Activated CD4-positive, alpha-beta T cell treated with anti-CD3 and anti-CD28 coated beads, Interleukin-10, Interleukin-2, amounts not matched to agents 100 ng/mL and 50 ng/mL, durations not matched to agents 16 hours and 8 hours (primary cell): Measurements from ENCODE around the gene HOXA9.
A peak's percentile ranks its signal among the peaks of the same experiment; 100 is the strongest.

Experiments used
- DNase-seq: peaks from one replicate; pipeline ENCODE4 v3.0.0-alpha.2; 2020

Gene HOXA9

GRCh38 chr7:27165089-27165995 is at the start of gene HOXA9:
TSS of gene HOXA9 (minus strand) at chr7:27165537. CDS start at chr7:27165457, 80 bp downstream.
- DNase-seq: no peak

GRCh38 chr7:27214239-27214950 is 49.1 kb upstream of the HOXA9 start:
- DNase-seq: no peak

GRCh38 chr7:27213433-27214238 is 48.3 kb upstream of the HOXA9 start:
- DNase-seq: no peak

GRCh38 chr7:27212497-27213432 is 47.4 kb upstream of the HOXA9 start:
- DNase-seq: no peak

GRCh38 chr7:27211764-27212204 is 46.4 kb upstream of the HOXA9 start:
- no peak for DNase-seq

- no peak for DNase-seq
Measured at GRCh38 chr7:27211084-27211446, 45.7 kb upstream of the HOXA9 start.

GRCh38 chr7:27210441-27211083 is 45.2 kb upstream of the HOXA9 start:
- peak; percentile 48 for DNase-seq

GRCh38 chr7:27209933-27210440 is 44.6 kb upstream of the HOXA9 start:
- no peak for DNase-seq

- DNase-seq: no peak
Measured at GRCh38 chr7:27208998-27209397, 43.7 kb upstream of the HOXA9 start.

GRCh38 chr7:27207348-27207985 is 42.1 kb upstream of the HOXA9 start:
- DNase-seq: no peak

- DNase-seq: no peak
Measured at GRCh38 chr7:27205325-27206280, 40.3 kb upstream of the HOXA9 start.

- no peak for DNase-seq
Measured at GRCh38 chr7:27204851-27205322, 39.5 kb upstream of the HOXA9 start.

GRCh38 chr7:27203964-27204594 is 38.7 kb upstream of the HOXA9 start:
- no peak for DNase-seq

GRCh38 chr7:27203365-27203953 is 38.1 kb upstream of the HOXA9 start:
- no peak for DNase-seq

GRCh38 chr7:27202862-27203134 is 37.5 kb upstream of the HOXA9 start:
- no peak for DNase-seq

- DNase-seq: no peak
Measured at GRCh38 chr7:27202018-27202861, 36.9 kb upstream of the HOXA9 start.

GRCh38 chr7:27201580-27202017 is 36.3 kb upstream of the HOXA9 start:
- DNase-seq: no peak
